Activated CD4-positive, CD25-positive, alpha-beta regulatory T cell (primary cell): ENCODE results near the gene AGPAT4.
"Not testable (repeated sequence)": the region's sequence is repeated elsewhere in the genome, so short reads cannot be mapped to it uniquely, and the experiment has no call there.

Experiments
- DNase-seq, 4 experiments: peaks; one replicate each; lab custom pipeline; 2025; lab: John Stamatoyannopoulos, UW

The AGPAT4 gene

GRCh38 chr6:161200610-161201370, 73.1 kb downstream of the AGPAT4 start:
- DNase-seq, result no peak

- DNase-seq, result no peak
Observed at GRCh38 chr6:161199850-161200249, 74.0 kb downstream of the AGPAT4 start.

- DNase-seq, result no peak
Observed at GRCh38 chr6:161198783-161199460, 74.9 kb downstream of the AGPAT4 start.

- no peak for DNase-seq
Observed at GRCh38 chr6:161198176-161198575, 75.7 kb downstream of the AGPAT4 start.

- no peak for DNase-seq
Observed at GRCh38 chr6:161195386-161195785, 78.5 kb downstream of the AGPAT4 start.

- DNase-seq, result no peak
Observed at GRCh38 chr6:161194374-161194773, 79.5 kb downstream of the AGPAT4 start.

GRCh38 chr6:161192636-161193411, 81.0 kb downstream of the AGPAT4 start:
- DNase-seq, result no peak

- no peak for DNase-seq
Observed at GRCh38 chr6:161191671-161192070, 82.2 kb downstream of the AGPAT4 start.

GRCh38 chr6:161191007-161191406, 82.9 kb downstream of the AGPAT4 start:
- DNase-seq, result no peak

- DNase-seq, result no peak
Observed at GRCh38 chr6:161189891-161190290, 84.0 kb downstream of the AGPAT4 start.

- DNase-seq, result no peak
Observed at GRCh38 chr6:161188547-161189465, 85.1 kb downstream of the AGPAT4 start.

- DNase-seq, result no peak
Observed at GRCh38 chr6:161186173-161186769, 87.6 kb downstream of the AGPAT4 start.

- no peak for DNase-seq
Observed at GRCh38 chr6:161181121-161181520, 92.7 kb downstream of the AGPAT4 start.

- DNase-seq, result not testable (repeated sequence)
Observed at GRCh38 chr6:161178155-161178554, 95.7 kb downstream of the AGPAT4 start.

GRCh38 chr6:161176428-161176827, 97.4 kb downstream of the AGPAT4 start:
- DNase-seq, result not testable (repeated sequence)

GRCh38 chr6:161172769-161173168, 101.1 kb downstream of the AGPAT4 start:
- DNase-seq, result not testable (repeated sequence)

- DNase-seq, result no peak
Observed at GRCh38 chr6:161171207-161171606, 102.7 kb downstream of the AGPAT4 start.

- DNase-seq, result no peak
Observed at GRCh38 chr6:161169696-161170095, 104.2 kb downstream of the AGPAT4 start.

- no peak for DNase-seq
Observed at GRCh38 chr6:161169035-161169434, 104.8 kb downstream of the AGPAT4 start.

GRCh38 chr6:161168281-161168891, 105.5 kb downstream of the AGPAT4 start:
- no peak for DNase-seq

GRCh38 chr6:161166677-161167076, 107.2 kb downstream of the AGPAT4 start:
- DNase-seq, result no peak
